ENCODE measurements around the gene UGT1A1.
A peak's percentile ranks its signal among the peaks of the same experiment; 100 is the strongest.

GRCh38 chr2:233711312-233712008, 48.6 kb upstream of the UGT1A1 start:
- TF ChIP-seq SP1 (IDR thresholded peaks at IDR 0.05; ENCODE audit: low read depth), result no peak
- no peak for TF ChIP-seq EZH2 (IDR thresholded peaks at IDR 0.05)
- TF ChIP-seq YY1 (IDR thresholded peaks at IDR 0.05; ENCODE audit: extremely low read depth, insufficient replicate concordance, low read depth, low read length), result peak; percentile 16
- TF ChIP-seq, protein P1, sequence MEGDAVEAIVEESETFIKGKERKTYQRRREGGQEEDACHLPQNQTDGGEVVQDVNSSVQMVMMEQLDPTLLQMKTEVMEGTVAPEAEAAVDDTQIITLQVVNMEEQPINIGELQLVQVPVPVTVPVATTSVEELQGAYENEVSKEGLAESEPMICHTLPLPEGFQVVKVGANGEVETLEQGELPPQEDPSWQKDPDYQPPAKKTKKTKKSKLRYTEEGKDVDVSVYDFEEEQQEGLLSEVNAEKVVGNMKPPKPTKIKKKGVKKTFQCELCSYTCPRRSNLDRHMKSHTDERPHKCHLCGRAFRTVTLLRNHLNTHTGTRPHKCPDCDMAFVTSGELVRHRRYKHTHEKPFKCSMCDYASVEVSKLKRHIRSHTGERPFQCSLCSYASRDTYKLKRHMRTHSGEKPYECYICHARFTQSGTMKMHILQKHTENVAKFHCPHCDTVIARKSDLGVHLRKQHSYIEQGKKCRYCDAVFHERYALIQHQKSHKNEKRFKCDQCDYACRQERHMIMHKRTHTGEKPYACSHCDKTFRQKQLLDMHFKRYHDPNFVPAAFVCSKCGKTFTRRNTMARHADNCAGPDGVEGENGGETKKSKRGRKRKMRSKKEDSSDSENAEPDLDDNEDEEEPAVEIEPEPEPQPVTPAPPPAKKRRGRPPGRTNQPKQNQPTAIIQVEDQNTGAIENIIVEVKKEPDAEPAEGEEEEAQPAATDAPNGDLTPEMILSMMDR (IDR thresholded peaks at IDR 0.05 in 2 of 3, conservative IDR thresholded peaks at IDR 0.05 in 1 of 3; ENCODE audit: borderline replicate concordance in 1 of 3, insufficient read depth in 1 of 3, low read depth in 2 of 3, low read length in 2 of 3), result peak; percentile 61 to 97 (median 96); a peak in 5 of 6 replicates
- TF ChIP-seq CEBPB (IDR thresholded peaks at IDR 0.05; ENCODE audit: low read depth), result no peak
- TF ChIP-seq ZBTB33 (IDR thresholded peaks at IDR 0.05; ENCODE audit: extremely low read depth, insufficient replicate concordance, low read length), result no peak
- TF ChIP-seq POLR2A (IDR thresholded peaks at IDR 0.05; ENCODE audit: borderline replicate concordance, extremely low read depth, insufficient read depth, insufficient read length), result no peak
- no peak for TF ChIP-seq SIN3A (IDR thresholded peaks at IDR 0.05; ENCODE audit: low read depth)
- TF ChIP-seq TCF7L2 (IDR thresholded peaks at IDR 0.05; ENCODE audit: borderline replicate concordance, extremely low read depth, insufficient read depth, insufficient read length), result no peak
